AG04450 (cell line): Measurements from ENCODE around the gene GP1BA. TPM values are rescaled to one million over a fixed set of nuclear protein-coding genes. Genes with fewer than 3 reads are reported as not detected.
A peak's percentile ranks its signal among the peaks of the same experiment; 100 is the strongest.

Experiments used
- CTCF ChIA-PET: fragments of 300-600, 350-600 bp; formaldehyde crosslinking; extraction: SDS; loops from one replicate; lab custom pipeline; 2022; ENCODE audit warnings: antibody characterized with exemption, inconsistent platforms; lab: Charles Lee
- POLR2A ChIA-PET: fragments of 350-600 bp; formaldehyde crosslinking; extraction: SDS; loops from one replicate; lab custom pipeline; 2021; ENCODE audit warnings: antibody characterized with exemption, inconsistent platforms; lab: Yijun Ruan, JAX
- DNase-seq: peaks from one replicate; pipeline ENCODE4 v3.0.0-alpha.2; 2011; ENCODE audit warnings: low read depth, low spot score
- H3K27ac ChIP-seq: one replicate; pipeline ENCODE4 v1.5.1; 2012; ENCODE audit warnings: low read depth, low read length, control low read depth
- H3K27me3 ChIP-seq: one replicate; pipeline ENCODE4 v1.6.0; 2012; ENCODE audit warnings: low read length; ENCODE audit not compliant: control insufficient read depth, insufficient read depth
- H3K4me3 ChIP-seq: 2 replicates; pipeline ENCODE4 v1.5.1; 2011; ENCODE audit warnings: mild to moderate bottlenecking, low read depth, low read length, control low read depth
- H3K9me3 ChIP-seq: 2 replicates; pipeline ENCODE4 v1.5.1; 2012; ENCODE audit warnings: low read length; ENCODE audit not compliant: control insufficient read depth, insufficient read depth
- CTCF ChIP-seq: IDR thresholded peaks from 2 replicates; pipeline ENCODE4 v1.5.1; 2011; ENCODE audit warnings: low read depth, low read length, control low read depth, inconsistent platforms
- polyA plus RNA-seq: library from polyadenylated mRNA; depleted of rRNA; stranded (reverse); fragments of >200 nt; gene quantifications from 2 replicates; pipeline ENCODE4 v1.2.3, GENCODE V29; 2011

The GP1BA gene
- polyA plus RNA-seq, 1 experiment = not detected

GRCh38 chr17:4946312-4946976 is 14.4 kb downstream of the GP1BA start:
- POLR2A ChIA-PET = interaction anchor here (9.1 kb wide), 1 partner anchor 21 kb away, joined by 128 read pairs; the partner anchor contains the start of gene SPAG7
- no peak for TF ChIP-seq CTCF

DNA sequence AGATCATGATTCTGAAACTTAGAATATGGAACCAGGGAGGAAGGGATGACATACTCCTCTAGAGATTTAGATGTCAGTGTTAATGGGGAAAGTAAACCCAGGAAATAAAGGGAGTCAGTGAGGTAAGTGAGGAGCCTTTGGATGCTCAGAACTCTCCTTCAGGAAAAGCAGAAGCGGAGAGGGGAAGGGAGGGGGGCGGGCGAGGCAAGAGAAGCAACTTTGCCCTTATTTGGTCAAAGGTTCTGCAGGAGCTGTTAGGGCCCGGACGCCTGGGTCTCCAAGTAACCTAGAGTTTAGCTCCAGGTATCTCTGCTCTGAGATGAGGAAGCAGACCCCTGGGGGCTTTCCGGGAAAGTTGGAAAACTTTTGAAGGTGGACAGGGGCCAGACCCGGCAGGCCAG is 14.9 kb downstream of the GP1BA start:
- Histone ChIP-seq H3K27ac (peak overlapping the region; percentile 93), H3K27me3 (no peaks in the 10 kb centered on the region), H3K4me3 (peak overlapping the region; percentile 99), H3K9me3 (peaks cover 3% of the 10 kb centered on the region; the same call in 1 of the 2 replicates)
- ChIA-PET CTCF (interaction anchor here (0.6 kb wide), 1 partner anchor 115 kb away, joined by 5 read pairs; no protein-coding TSS in a partner anchor), POLR2A (interaction anchor here (0.8 to 9.1 kb wide), 3 partner anchors 20 to 232 kb away, joined by 6 to 128 read pairs (median 11); partner anchors contain the start of genes INCA1, KIF1C and SPAG7)
- no peak for DNase-seq
- no peak for TF ChIP-seq CTCF

More at GRCh38 chr17:4946312-4946976, 14.4 kb downstream of the GP1BA start:
- Histone ChIP-seq H3K4me3 (peak overlapping the region; percentile 99), H3K9me3 (peaks cover 3% of the 10 kb centered on the region; the same call in 1 of the 2 replicates), H3K27ac (no peak overlapping the region), H3K27me3 (no peaks in the 10 kb centered on the region)
- CTCF ChIA-PET = interaction anchor here (0.6 kb wide), 2 partner anchors 42 to 115 kb away, joined by 3 to 5 read pairs; no protein-coding TSS in a partner anchor
- DNase-seq = no peak

DNA sequence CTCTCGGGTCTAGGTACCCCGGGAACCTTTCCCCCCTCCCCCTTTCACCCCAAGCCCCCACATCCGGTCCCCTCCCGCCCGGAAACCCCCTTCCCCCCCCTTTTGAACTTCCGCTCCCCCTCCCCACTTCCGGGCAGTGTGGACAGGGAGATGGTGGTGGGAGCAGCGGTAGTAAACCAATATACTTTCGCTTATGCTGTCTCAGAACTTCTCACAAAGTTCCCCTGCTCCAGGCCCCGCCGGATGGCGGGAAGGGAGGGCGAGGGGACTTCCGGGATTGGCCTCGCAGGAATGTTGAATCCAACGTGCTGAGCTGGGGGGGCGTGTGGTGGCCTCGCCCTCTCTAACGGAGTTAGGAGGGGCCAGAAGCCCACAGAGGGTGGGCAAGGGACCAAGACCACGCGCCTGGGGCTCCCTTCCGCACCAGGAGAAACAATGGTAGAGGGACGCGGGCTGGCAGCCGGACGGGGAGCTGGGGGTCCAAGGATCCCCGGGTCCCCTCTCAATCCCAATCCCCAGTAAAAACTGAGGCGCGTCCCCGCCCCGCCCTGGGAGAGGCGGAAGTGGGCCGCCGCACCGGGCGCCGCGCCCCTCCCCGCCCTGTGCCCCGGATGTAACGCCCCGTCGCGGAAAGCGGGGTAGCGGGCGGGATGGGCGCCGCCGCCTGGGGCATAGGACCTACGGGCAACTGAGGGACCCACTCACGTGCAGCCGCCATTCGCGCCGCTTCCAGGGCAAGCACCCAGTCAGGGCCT is 15.5 kb downstream of the GP1BA start:
- TF ChIP-seq CTCF = no peak
- Histone ChIP-seq H3K27me3 (no peaks in the 10 kb centered on the region), H3K4me3 (peak overlapping the region; percentile 99), H3K27ac (peak overlapping the region; percentile 93), H3K9me3 (peaks cover 3% of the 10 kb centered on the region; the same call in 1 of the 2 replicates)
- CTCF ChIA-PET = no interaction called here
- POLR2A ChIA-PET = interaction anchor here (0.6 to 9.1 kb wide), 4 partner anchors 20 to 232 kb away, joined by 4 to 128 read pairs (median 8); partner anchors contain the start of genes INCA1, KIF1C and SPAG7
- DNase-seq = no peak

DNA sequence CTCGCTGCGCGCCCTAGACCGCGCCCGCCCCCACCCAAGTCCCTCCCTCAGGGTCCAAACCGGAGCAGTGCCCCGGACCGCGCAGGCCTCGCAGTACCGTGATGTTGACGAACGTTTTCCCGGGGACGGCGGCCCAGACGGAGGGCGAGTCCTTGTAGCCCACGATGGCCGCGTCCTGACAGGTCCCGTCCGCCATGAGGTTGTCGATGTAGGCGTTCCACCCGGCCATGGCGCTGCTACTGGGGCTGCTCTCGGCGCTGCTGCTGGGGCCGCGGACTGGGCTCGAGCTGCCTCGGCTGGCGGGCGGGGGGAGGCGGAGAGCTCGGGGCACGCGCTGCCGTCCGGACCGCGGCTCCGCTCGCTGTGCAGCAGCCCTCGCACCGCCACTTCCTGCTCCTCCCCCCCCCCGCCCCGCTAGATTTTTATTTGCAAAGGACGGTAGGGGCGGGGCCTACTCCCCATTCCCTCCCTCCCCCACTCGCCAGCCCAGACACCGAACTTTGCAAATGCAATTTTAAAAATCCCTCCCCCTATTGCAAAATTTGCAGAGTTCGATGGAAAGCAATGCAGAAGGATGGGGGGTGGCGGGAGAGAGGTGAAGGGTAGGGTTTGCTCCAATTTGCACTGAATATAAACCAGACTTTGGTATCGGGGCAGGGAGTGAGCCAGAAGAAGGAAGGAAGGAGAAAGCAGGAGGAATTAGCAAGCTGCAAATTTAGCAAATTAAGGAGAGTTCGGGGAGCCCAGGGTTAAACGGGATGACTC is 16.3 kb downstream of the GP1BA start, which contains the start of gene PFN1:
Gene PFN1, minus strand, starts transcription at position 365 of the 765 bp plus-strand sequence. Its CDS starts 136 bp downstream, at position 229.
- CTCF ChIA-PET = no interaction called here
- TF ChIP-seq CTCF = no peak
- Histone ChIP-seq H3K9me3 (peaks cover 3% of the 10 kb centered on the region; the same call in 1 of the 2 replicates), H3K27ac (peak within 1 kb of the TSS; percentile 93), H3K27me3 (no peaks in the 10 kb centered on the region), H3K4me3 (peak within 1 kb of the TSS; percentile 99)
- DNase-seq = peak; percentile 83
- POLR2A ChIA-PET = interaction anchor here (0.6 to 9.1 kb wide), 4 partner anchors 9 to 88 kb away, joined by 4 to 128 read pairs (median 14); partner anchors contain the start of genes INCA1, KIF1C, RNF167 and SLC25A11
